PC-3 (cell line): Measurements from ENCODE around the gene AHNAK. TPM values are rescaled to one million over a fixed set of nuclear protein-coding genes. Genes with fewer than 3 reads are reported as not detected.

ENCODE experiments used
- ATAC-seq: fragments of 200-7000 bp; cut with Tn5 transposase; 2 replicates; pipeline ENCODE4 v1.9.1; 2020; ENCODE audit warnings: mild to moderate bottlenecking, moderate library complexity
- BruUV-seq: library from RNA; stranded (reverse); fragments of 400-500 nt; replicated peaks from 2 replicates; lab custom pipeline; 2021; lab: Mats Ljungman, UMichigan
- CTCF ChIA-PET: fragments of 300-600 bp; sonication (Branson Sonifier 250); formaldehyde crosslinking; loops from one replicate; lab custom pipeline; 2022; ENCODE audit warnings: antibody characterized with exemption; lab: Charles Lee
- POLR2A ChIA-PET: fragments of 300-600 bp; sonication (Branson Sonifier 250); formaldehyde crosslinking; loops from one replicate; lab custom pipeline; 2022; ENCODE audit warnings: antibody characterized with exemption; ENCODE audit not compliant: unreplicated experiment; lab: Charles Lee
- DNase-seq: peaks from one replicate; pipeline ENCODE4 v3.0.0-alpha.2; 2015
- H2AFZ ChIP-seq: fragments of 300-600 bp; sonication (generic); 2 replicates; pipeline ENCODE4 v1.6.0; 2016; ENCODE audit warnings: antibody characterized with exemption, low read length
- H3F3A ChIP-seq: fragments of 300-600 bp; sonication (generic); one replicate; pipeline ENCODE4 v1.6.0; 2017; ENCODE audit warnings: antibody characterized with exemption, low read length, control low read depth, mild to moderate bottlenecking; ENCODE audit not compliant: unreplicated experiment
- H3K27ac ChIP-seq: fragments of 300-600 bp; sonication (generic); 2 replicates; pipeline ENCODE4 v1.5.1; 2016; ENCODE audit warnings: mild to moderate bottlenecking, low read length
- H3K27me3 ChIP-seq: fragments of 300-600 bp; sonication (generic); 2 replicates; pipeline ENCODE4 v1.6.1; 2016; ENCODE audit warnings: low read length, mixed read lengths
- H3K36me3 ChIP-seq: fragments of 300-600 bp; sonication (generic); 2 replicates; pipeline ENCODE4 v1.6.1; 2016; ENCODE audit warnings: low read depth, mixed run types, low read length, mixed read lengths
- H3K4me1 ChIP-seq: fragments of 300-600 bp; sonication (generic); 2 replicates; pipeline ENCODE4 v1.5.1; 2016; ENCODE audit warnings: low read length; ENCODE audit not compliant: insufficient read depth
- H3K4me2 ChIP-seq: fragments of 300-600 bp; sonication (generic); 2 replicates; pipeline ENCODE4 v1.6.0; 2016; ENCODE audit warnings: low read length
- H3K4me3 ChIP-seq: fragments of 300-600 bp; sonication (generic); 2 replicates; pipeline ENCODE4 v1.5.1; 2016; ENCODE audit warnings: mild to moderate bottlenecking, low read length, mixed read lengths
- H3K79me2 ChIP-seq: fragments of 300-600 bp; sonication (generic); 2 replicates; pipeline ENCODE4 v1.6.1; 2017; ENCODE audit warnings: low read length, mixed read lengths
- H3K9ac ChIP-seq: fragments of 300-600 bp; sonication (generic); 2 replicates; pipeline ENCODE4 v1.6.0; 2016; ENCODE audit warnings: mild to moderate bottlenecking, low read length
- H3K9me2 ChIP-seq: fragments of 300-600 bp; sonication (generic); replicated peaks from 2 replicates; pipeline ENCODE4 v1.6.1; 2016; ENCODE audit warnings: mixed run types, low read length, mixed read lengths
- H3K9me3 ChIP-seq: fragments of 300-600 bp; sonication (generic); 2 replicates; pipeline ENCODE4 v1.6.1; 2016; ENCODE audit warnings: low read length, mixed read lengths
- H4K20me1 ChIP-seq: fragments of 300-600 bp; sonication (generic); 2 replicates; pipeline ENCODE4 v1.6.1; 2016; ENCODE audit warnings: low read length, mixed read lengths
- CTCF ChIP-seq: fragments of 300-600 bp; sonication (generic); conservative IDR thresholded peaks from 2 replicates; pipeline ENCODE4 v1.5.1; 2017; ENCODE audit warnings: antibody characterized with exemption, low read depth, mild to moderate bottlenecking, low read length
- EZH2 ChIP-seq: fragments of 300-600 bp; sonication (generic); IDR thresholded peaks from one replicate; pipeline ENCODE4 v1.6.1; 2017; ENCODE audit warnings: antibody characterized with exemption, mild to moderate bottlenecking, low read length; ENCODE audit not compliant: unreplicated experiment
- EZH2phosphoT487 ChIP-seq: fragments of 300-600 bp; sonication (generic); IDR thresholded peaks from 2 replicates; pipeline ENCODE4 v1.6.1; 2018; ENCODE audit warnings: mild to moderate bottlenecking, antibody characterized with exemption, low read length, borderline replicate concordance
- intact Hi-C: fragments of 100-400 bp; cut with micrococcal nuclease; formaldehyde crosslinking; loops from 2 replicates; pipeline ENCODE4 v1.9.0; 2023
- total RNA-seq: library from RNA; depleted of rRNA; stranded (reverse); fragments of >200 nt; gene quantifications from 2 replicates; pipeline ENCODE4 v1.2.3, GENCODE V29; 2014

The AHNAK gene
- total RNA-seq, 1 experiment from 2014 or later: 287 TPM

DNA sequence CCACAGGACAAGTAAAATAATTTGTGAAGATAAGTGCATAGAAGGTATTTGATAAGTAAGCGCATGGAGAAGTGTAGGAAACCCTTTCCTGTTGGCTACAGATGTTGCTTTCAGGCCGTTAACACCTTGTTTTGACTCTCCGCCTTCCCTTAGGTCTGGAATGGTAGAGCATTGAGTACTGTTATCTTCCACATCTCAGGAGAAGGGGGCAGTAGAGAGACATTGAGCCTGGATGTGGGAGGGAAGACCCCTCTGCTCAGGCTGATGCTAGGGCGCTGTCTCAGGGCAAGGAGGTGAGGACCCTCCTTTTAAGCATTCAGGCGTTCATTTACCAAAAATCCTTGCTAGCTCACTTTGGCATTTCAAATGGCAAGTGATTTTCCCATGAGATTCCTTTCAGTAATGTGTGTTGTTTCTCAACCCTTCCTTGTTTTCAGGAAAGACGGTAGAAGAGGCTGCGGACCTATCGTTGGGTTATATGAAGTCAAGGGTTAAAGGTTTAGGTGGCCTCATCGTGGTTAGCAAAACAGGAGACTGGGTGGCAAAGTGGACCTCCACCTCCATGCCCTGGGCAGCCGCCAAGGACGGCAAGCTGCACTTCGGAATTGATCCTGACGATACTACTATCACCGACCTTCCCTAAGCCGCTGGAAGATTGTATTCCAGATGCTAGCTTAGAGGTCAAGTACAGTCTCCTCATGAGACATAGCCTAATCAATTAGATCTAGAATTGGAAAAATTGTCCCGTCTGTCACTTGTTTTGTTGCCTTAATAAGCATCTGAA, 154.8 kb downstream of the AHNAK start:
- H3K9me3 ChIP-seq: no peaks in the 10 kb centered on the region
- H3K4me3 ChIP-seq: no peak overlapping the region
- intact Hi-C loops: loop anchor here (10.0 kb wide), 1 partner anchor 303 kb away; no protein-coding TSS in a partner anchor
- no peaks in the 10 kb centered on the region for H3K36me3 ChIP-seq
- peaks cover 17% of the 10 kb centered on the region for H3K4me1 ChIP-seq
- ATAC-seq (no peak), DNase-seq (no peak)
- POLR2A ChIA-PET: no interaction called here
- no peak overlapping the region for H3K4me2 ChIP-seq
- BruUV-seq: no TSS peak
- no peaks in the 10 kb centered on the region for H3F3A ChIP-seq
- no peaks in the 10 kb centered on the region for H3K9me2 ChIP-seq
- H3K79me2 ChIP-seq: no peaks in the 10 kb centered on the region
- H3K27me3 ChIP-seq: no peaks in the 10 kb centered on the region
- H4K20me1 ChIP-seq: no peaks in the 10 kb centered on the region
- H2AFZ ChIP-seq: no peak overlapping the region
- no peak overlapping the region for H3K9ac ChIP-seq
- H3K27ac ChIP-seq: no peak overlapping the region
- no peak for TF ChIP-seq EZH2phosphoT487
- no peak; the same call in 1 of the 2 replicates for TF ChIP-seq CTCF
- TF ChIP-seq EZH2: no peak
- CTCF ChIA-PET: no interaction called here

- DNase-seq: no peak
- BruUV-seq: no TSS peak
- peaks cover 17% of the 10 kb centered on the region for H3K4me1 ChIP-seq
- no peak overlapping the region for H3K4me3 ChIP-seq
- no peaks in the 10 kb centered on the region for H3K27me3 ChIP-seq
- no peaks in the 10 kb centered on the region for H3K36me3 ChIP-seq
- H3K27ac ChIP-seq: no peak overlapping the region
- no peaks in the 10 kb centered on the region for H3K79me2 ChIP-seq
- CTCF ChIA-PET: no interaction called here
- H2AFZ ChIP-seq: no peak overlapping the region
- no peaks in the 10 kb centered on the region for H3K9me2 ChIP-seq
- no peaks in the 10 kb centered on the region for H3K9me3 ChIP-seq
- intact Hi-C loops: loop anchor here (10.0 kb wide), 1 partner anchor 304 kb away; no protein-coding TSS in a partner anchor
- no peaks in the 10 kb centered on the region for H4K20me1 ChIP-seq
- H3K4me2 ChIP-seq: no peak overlapping the region
- ATAC-seq: no peak
- no peak overlapping the region for H3K9ac ChIP-seq
- POLR2A ChIA-PET: no interaction called here
- H3F3A ChIP-seq: no peaks in the 10 kb centered on the region
- TF ChIP-seq EZH2 (no peak), EZH2phosphoT487 (no peak), CTCF (no peak)
Observed at GRCh38 chr11:62390722-62391121, 155.9 kb downstream of the AHNAK start.

DNA sequence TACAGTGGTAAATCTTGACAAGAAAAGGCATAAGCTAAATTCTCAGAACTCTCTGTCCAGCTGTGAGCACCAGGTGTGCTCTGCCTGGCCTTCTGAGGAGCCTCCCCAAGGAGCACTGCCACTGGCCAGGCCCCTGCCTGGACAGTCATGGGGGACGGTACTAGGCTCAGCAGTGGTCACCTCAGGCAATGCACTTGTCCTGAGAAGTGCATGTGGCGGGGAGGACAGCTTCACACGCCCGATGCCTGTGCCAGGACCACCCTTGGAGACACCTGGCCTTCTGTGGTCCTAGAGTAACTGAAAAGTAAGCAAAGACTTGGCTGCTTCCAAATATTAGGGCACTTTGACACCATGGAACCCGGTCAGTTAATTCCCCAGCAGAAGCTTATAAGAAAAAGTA, 156.4 kb downstream of the AHNAK start:
- H3K27ac ChIP-seq: no peak overlapping the region
- no peak for TF ChIP-seq CTCF
- TF ChIP-seq EZH2phosphoT487: no peak
- no peak for TF ChIP-seq EZH2
- ATAC-seq (no peak), DNase-seq (no peak)
- BruUV-seq: no TSS peak
- intact Hi-C loops: loop anchor here (10.0 kb wide), 1 partner anchor 305 kb away; no protein-coding TSS in a partner anchor
- H3K36me3 ChIP-seq: no peaks in the 10 kb centered on the region
- no peaks in the 10 kb centered on the region for H3F3A ChIP-seq
- H3K9me3 ChIP-seq: no peaks in the 10 kb centered on the region
- H3K4me2 ChIP-seq: no peak overlapping the region
- H2AFZ ChIP-seq: no peak overlapping the region
- H3K27me3 ChIP-seq: no peaks in the 10 kb centered on the region
- CTCF ChIA-PET: no interaction called here
- no peak overlapping the region for H3K4me3 ChIP-seq
- POLR2A ChIA-PET: no interaction called here
- H3K79me2 ChIP-seq: no peaks in the 10 kb centered on the region
- no peaks in the 10 kb centered on the region for H4K20me1 ChIP-seq
- H3K4me1 ChIP-seq: peaks cover 14% of the 10 kb centered on the region
- H3K9ac ChIP-seq: no peak overlapping the region
- H3K9me2 ChIP-seq: no peaks in the 10 kb centered on the region
